CD4-positive, alpha-beta T cell treated with Interleukin-2 at 100 ng/mL for 4 hours (primary cell): ENCODE data around the gene SYT3.
"Not testable (repeated sequence)": the region's sequence is repeated elsewhere in the genome, so short reads cannot be mapped to it uniquely, and the experiment has no call there.

ENCODE experiments used
- DNase-seq: peaks from one replicate; pipeline ENCODE4 v3.0.0-alpha.2; 2020; ENCODE audit warnings: low spot score

The SYT3 gene

GRCh38 chr19:50602935-50603334, 36.7 kb downstream of the SYT3 start:
- DNase-seq = no peak

DNA sequence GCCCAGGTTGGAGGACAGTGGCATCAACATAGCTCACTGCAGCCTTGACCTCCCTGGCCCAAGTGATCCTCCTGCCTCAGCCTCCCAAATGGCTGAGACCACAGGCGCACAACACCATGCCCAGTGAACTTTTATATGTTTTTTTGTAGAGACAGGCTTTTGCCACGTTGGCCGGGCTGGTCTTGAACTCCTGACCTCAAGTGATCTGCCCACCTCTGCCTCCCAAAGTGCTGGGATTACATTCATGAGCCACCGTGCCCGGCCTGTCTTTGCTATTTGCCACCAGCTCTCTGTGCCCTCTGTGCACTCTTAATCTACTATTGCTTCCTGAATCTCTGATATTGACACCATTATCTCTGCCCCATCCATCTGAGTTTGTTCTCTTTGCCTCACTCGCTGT, 37.2 kb downstream of the SYT3 start:
- no peak for DNase-seq

DNA sequence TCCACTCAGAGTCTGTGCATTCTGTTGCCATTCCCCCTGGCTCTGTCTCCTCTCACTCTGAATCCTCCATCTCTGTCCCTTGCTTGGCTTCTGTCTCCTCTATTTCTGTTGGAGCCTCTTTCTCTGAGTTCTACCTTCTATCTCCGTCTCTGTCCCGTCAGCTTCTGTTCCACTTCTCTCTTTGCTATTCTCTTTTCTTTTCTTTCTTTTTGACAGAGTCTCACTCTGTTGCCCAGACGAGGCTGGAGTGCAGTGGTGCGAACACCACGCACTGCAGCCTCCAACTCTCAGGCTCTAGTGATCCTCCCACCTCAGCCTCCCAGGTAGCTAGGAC, 37.6 kb downstream of the SYT3 start:
- DNase-seq = no peak

DNA sequence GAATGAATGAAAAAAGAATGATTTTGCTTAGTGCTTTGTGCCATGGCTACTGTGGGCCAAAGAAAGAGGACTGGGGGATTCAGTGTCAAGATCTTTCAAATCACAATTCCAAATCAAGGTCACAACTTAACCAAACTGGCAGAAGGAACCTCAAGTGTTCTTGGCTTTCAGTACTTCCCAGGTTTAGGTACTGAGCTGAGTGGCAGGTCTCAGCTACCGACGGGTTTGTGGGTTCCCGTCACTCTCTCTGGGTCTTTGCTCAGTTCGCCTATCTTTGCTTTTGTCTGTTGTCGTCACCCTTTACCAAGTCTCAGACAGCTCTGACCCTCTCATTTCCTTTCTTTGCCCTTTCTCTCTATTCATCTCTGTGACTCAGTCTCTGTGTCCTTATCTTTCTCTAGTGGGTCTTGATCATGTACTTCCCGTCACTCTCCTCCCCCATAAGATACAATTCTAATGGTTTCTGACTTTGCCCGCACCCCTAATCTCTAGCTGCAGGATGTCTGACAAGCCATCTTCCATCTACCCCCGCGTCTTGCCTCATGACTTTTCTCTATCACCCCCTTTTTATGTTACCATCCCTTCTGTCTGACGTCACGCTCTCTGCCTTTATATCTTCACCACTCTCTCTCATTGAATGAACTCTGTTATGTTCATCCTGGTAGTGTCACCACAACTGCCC, 38.1 kb downstream of the SYT3 start:
- DNase-seq = no peak

- DNase-seq = no peak
Observed at GRCh38 chr19:50599427-50599826, 40.3 kb downstream of the SYT3 start.

GRCh38 chr19:50590191-50590590, 49.5 kb downstream of the SYT3 start:
- no peak for DNase-seq

GRCh38 chr19:50581795-50582660, 57.7 kb downstream of the SYT3 start:
- DNase-seq = not testable (repeated sequence)

- DNase-seq = no peak
Observed at GRCh38 chr19:50580970-50581634, 58.6 kb downstream of the SYT3 start.

- no peak for DNase-seq
Observed at GRCh38 chr19:50580240-50580639, 59.4 kb downstream of the SYT3 start.

DNA sequence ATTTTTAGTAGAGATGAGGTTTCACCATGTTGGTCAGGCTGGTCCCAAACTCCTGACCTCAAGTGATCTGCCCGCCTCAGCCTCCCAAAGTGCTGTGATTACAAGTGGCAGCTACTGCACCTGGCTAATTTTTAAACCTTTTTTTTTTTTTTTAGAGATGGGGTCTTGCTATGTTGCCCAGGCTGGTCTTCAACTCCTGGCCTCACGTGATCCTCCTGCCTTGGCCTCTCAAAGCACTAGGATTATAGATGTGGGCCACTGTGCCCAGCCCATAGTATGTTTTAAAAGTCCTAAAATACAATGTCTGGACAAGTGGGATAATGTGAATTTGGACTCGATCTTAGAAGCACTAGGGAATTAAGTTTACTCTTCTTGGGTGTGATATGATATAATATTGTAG, 62.9 kb downstream of the SYT3 start:
- DNase-seq = not testable (repeated sequence)

GRCh38 chr19:50573741-50574461, 65.8 kb downstream of the SYT3 start:
- DNase-seq = no peak
